ENCODE data around the gene PROK1. TPM values are rescaled to one million over a fixed set of nuclear protein-coding genes. Genes with fewer than 3 reads are reported as not detected.

PROK1 gene
- total and polyA plus RNA-seq, 2 of the 13 experiments (the other 11 are each of a cell fraction or from before 2014, with no cell fraction given), result 0.07 TPM; not detected in 1

DNA sequence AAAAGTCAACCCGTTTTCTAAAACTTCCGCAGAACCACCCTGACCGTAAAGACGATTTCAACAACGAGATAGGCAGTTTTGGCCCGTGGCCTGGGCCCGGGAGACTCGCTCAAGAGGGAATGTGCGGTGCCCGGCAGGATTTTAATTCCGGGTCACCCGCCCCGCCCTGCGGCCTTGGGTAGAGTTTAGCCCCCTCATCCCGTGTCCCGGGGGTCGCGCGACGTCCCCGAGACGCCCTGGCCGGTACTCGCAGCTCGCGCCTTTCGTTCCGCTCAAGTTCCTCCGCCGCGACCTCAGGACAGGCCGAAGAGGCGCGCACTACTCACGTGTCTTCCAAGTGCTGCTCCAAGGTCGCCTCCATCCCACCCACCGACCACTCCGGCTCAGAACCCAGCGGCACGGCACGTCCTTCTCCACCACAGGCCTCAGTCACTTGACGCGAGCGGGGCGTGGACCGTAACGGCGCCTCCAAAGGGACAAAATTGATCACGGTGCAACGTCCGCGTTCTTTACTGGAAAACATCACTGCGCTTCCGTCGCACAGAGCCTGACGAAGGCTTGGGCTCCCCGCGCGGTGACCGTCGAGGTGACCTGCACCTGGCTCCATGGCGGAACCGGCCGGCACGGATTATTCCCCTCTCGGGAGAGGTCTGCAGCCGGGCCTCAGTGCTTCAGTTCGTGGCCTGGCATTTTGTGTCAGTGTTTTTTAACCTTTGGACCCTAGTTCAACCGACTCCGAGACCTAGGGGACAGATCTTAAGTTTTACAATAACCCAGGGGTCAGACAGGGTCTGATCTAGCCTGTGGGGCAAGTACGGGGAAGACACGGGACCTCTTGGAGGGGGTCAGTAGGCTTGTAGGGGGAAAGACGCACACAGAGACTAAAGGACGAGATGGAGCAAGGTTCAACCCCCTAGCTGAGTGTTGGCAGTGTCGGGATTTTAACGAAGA is 43.4 kb upstream of the PROK1 start, which contains the start of gene LAMTOR5 (continued):
- TF ChIP-seq MZF1 (CRISPR knock-in tag; IDR thresholded peaks at IDR 0.05; ENCODE audit: borderline replicate concordance) (0 out of 2 replicates have a peak, but pooled peaks have one; percentile 54), ZNF263 (CRISPR knock-in tag; IDR thresholded peaks at IDR 0.05) (peak; percentile 70), ZMYM4 (CRISPR knock-in tag; IDR thresholded peaks at IDR 0.05) (peak; percentile 98), YEATS2 (CRISPR knock-in tag; IDR thresholded peaks at IDR 0.05; ENCODE audit: borderline replicate concordance) (peak; percentile 95), LBX2 (CRISPR knock-in tag; IDR thresholded peaks at IDR 0.05; ENCODE audit: borderline replicate concordance) (peak; percentile 83), TBX2 (CRISPR knock-in tag; IDR thresholded peaks at IDR 0.05; ENCODE audit: borderline replicate concordance) (peak; percentile 96), ZNF724P (CRISPR knock-in tag; IDR thresholded peaks at IDR 0.05; ENCODE audit: borderline replicate concordance) (peak; percentile 72), NR2C2 (CRISPR knock-in tag; IDR thresholded peaks at IDR 0.05; ENCODE audit: borderline replicate concordance) (peak; percentile 98), FOXP1 (IDR thresholded peaks at IDR 0.05) (no peak), FOXP1 (CRISPR knock-in tag; IDR thresholded peaks at IDR 0.05) (no peak; the same call in 1 of the 2 replicates), SOX6 (IDR thresholded peaks at IDR 0.05) (no peak), SOX6 (CRISPR knock-in tag; IDR thresholded peaks at IDR 0.05) (peak; percentile 47; the same call in 1 of the 2 replicates), UBTF (CRISPR knock-in tag; IDR thresholded peaks at IDR 0.05) (peak; percentile 90), ZNF430 (CRISPR knock-in tag; IDR thresholded peaks at IDR 0.05) (no peak; the same call in 1 of the 2 replicates), NFE2L2 (IDR thresholded peaks at IDR 0.05; ENCODE audit: low read length) (no peak), SP5 (CRISPR knock-in tag; IDR thresholded peaks at IDR 0.05; ENCODE audit: borderline replicate concordance, low read depth) (peak; percentile 70), CBX2 (IDR thresholded peaks at IDR 0.05; ENCODE audit: low read depth, low read length) (no peak), CBX2 (CRISPR knock-in tag; IDR thresholded peaks at IDR 0.05; ENCODE audit: low read depth) (no peak), ZNF790 (CRISPR knock-in tag; IDR thresholded peaks at IDR 0.05; ENCODE audit: borderline replicate concordance) (no peak; the same call in 1 of the 2 replicates)
- TF ChIP-seq, protein P1, sequence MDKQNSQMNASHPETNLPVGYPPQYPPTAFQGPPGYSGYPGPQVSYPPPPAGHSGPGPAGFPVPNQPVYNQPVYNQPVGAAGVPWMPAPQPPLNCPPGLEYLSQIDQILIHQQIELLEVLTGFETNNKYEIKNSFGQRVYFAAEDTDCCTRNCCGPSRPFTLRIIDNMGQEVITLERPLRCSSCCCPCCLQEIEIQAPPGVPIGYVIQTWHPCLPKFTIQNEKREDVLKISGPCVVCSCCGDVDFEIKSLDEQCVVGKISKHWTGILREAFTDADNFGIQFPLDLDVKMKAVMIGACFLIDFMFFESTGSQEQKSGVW (CRISPR knock-in tag; IDR thresholded peaks at IDR 0.05; ENCODE audit: borderline replicate concordance), result no peak
- TF ChIP-seq, protein P2, sequence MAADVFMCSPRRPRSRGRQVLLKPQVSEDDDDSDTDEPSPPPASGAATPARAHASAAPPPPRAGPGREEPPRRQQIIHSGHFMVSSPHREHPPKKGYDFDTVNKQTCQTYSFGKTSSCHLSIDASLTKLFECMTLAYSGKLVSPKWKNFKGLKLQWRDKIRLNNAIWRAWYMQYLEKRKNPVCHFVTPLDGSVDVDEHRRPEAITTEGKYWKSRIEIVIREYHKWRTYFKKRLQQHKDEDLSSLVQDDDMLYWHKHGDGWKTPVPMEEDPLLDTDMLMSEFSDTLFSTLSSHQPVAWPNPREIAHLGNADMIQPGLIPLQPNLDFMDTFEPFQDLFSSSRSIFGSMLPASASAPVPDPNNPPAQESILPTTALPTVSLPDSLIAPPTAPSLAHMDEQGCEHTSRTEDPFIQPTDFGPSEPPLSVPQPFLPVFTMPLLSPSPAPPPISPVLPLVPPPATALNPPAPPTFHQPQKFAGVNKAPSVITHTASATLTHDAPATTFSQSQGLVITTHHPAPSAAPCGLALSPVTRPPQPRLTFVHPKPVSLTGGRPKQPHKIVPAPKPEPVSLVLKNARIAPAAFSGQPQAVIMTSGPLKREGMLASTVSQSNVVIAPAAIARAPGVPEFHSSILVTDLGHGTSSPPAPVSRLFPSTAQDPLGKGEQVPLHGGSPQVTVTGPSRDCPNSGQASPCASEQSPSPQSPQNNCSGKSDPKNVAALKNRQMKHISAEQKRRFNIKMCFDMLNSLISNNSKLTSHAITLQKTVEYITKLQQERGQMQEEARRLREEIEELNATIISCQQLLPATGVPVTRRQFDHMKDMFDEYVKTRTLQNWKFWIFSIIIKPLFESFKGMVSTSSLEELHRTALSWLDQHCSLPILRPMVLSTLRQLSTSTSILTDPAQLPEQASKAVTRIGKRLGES (CRISPR knock-in tag; IDR thresholded peaks at IDR 0.05; ENCODE audit: borderline replicate concordance), result 0 out of 2 replicates have a peak, but pooled peaks have one; percentile 29
- TF ChIP-seq, protein P3, sequence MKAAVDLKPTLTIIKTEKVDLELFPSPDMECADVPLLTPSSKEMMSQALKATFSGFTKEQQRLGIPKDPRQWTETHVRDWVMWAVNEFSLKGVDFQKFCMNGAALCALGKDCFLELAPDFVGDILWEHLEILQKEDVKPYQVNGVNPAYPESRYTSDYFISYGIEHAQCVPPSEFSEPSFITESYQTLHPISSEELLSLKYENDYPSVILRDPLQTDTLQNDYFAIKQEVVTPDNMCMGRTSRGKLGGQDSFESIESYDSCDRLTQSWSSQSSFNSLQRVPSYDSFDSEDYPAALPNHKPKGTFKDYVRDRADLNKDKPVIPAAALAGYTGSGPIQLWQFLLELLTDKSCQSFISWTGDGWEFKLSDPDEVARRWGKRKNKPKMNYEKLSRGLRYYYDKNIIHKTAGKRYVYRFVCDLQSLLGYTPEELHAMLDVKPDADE (CRISPR knock-in tag; IDR thresholded peaks at IDR 0.05), result peak; percentile 86; the same call in 1 of the 2 replicates
